ENCODE measurements around the gene FYN. TPM values are rescaled to one million over a fixed set of nuclear protein-coding genes. Genes with fewer than 3 reads are reported as not detected.
A peak's percentile ranks its signal among the peaks of the same experiment; 100 is the strongest.

Gene FYN
- total and polyA plus RNA-seq, 10 of the 15 experiments (the other 5 are each of a cell fraction or from before 2014, with no cell fraction given), result 51.4 to 247 (median 138) TPM

- TF ChIP-seq ZNF592 (IDR thresholded peaks at IDR 0.05) (peak; percentile 78; the same call in 1 of the 2 replicates), ETV6 (conservative IDR thresholded peaks at IDR 0.05 in 1 of 2, IDR thresholded peaks at IDR 0.05 in 1 of 2; ENCODE audit: borderline replicate concordance in 1 of 2, low read depth in 1 of 2) (peak in 1 of 2 experiments; percentile 82; a peak in 2 of 4 replicates), RUNX3 (IDR thresholded peaks at IDR 0.05; ENCODE audit: low read length) (peak; percentile 98), FOS (IDR thresholded peaks at IDR 0.05; ENCODE audit: borderline replicate concordance, extremely low read depth, insufficient read length) (no peak), MLLT1 (IDR thresholded peaks at IDR 0.05) (no peak), RELB (IDR thresholded peaks at IDR 0.05; ENCODE audit: low read depth) (no peak), E4F1 (IDR thresholded peaks at IDR 0.05; ENCODE audit: borderline replicate concordance, partially characterized antibody) (no peak), PAX8 (IDR thresholded peaks at IDR 0.05) (no peak), NRF1 (conservative IDR thresholded peaks at IDR 0.05; ENCODE audit: low read depth, low read length) (no peak), POLR2AphosphoS2 (IDR thresholded peaks at IDR 0.05; ENCODE audit: low read depth, low read length) (no peak), ATF3 (IDR thresholded peaks at IDR 0.05; ENCODE audit: borderline replicate concordance, extremely low read depth, low read depth, low read length) (no peak), POU2F2 (IDR thresholded peaks at IDR 0.05; ENCODE audit: borderline replicate concordance, low read depth, low read length) (no peak), RELA (IDR thresholded peaks at IDR 0.05; ENCODE audit: borderline replicate concordance, partially characterized antibody) (no peak), PKNOX1 (IDR thresholded peaks at IDR 0.05) (no peak), BRCA1 (IDR thresholded peaks at IDR 0.05; ENCODE audit: low read depth, low read length) (no peak), JUNB (IDR thresholded peaks at IDR 0.05) (no peak), RBBP5 (conservative IDR thresholded peaks at IDR 0.05) (no peak), EZH2 (IDR thresholded peaks at IDR 0.05; ENCODE audit: borderline replicate concordance, control insufficient read depth, low read depth, low read length) (no peak), RFX5 (IDR thresholded peaks at IDR 0.05; ENCODE audit: low read depth, low read length) (no peak)
Measured at GRCh38 chr6:111748231-111748647, 125.0 kb downstream of the FYN start (continued).
